Fibroblast of lung (primary cell): ENCODE data around the gene PEPD.

Experiments used
- CTCF ChIP-seq, 2 donors: IDR thresholded peaks in 1 of 2; conservative IDR thresholded peaks in 1 of 2; 1 replicate in 1 of 2; 2 replicates in 1 of 2; pipeline ENCODE4 v1.5.1; 2011 to 2012; ENCODE audit warnings: low read length in 2 of 2, control low read depth in 1 of 2, inconsistent platforms in 1 of 2, low read depth in 1 of 2, mild to moderate bottlenecking in 1 of 2
- EZH2 ChIP-seq: IDR thresholded peaks from 2 replicates; pipeline ENCODE4 v1.5.1; 2012; ENCODE audit warnings: low read length, control low read depth, mild to moderate bottlenecking; ENCODE audit errors: missing control alignments

GRCh38 chr19:33390908-33391630 is 130.5 kb downstream of the PEPD start:
- TF ChIP-seq CTCF (conservative IDR thresholded peaks at IDR 0.05 in 1 of 2, IDR thresholded peaks at IDR 0.05 in 1 of 2; ENCODE audit: low read depth in 1 of 2, low read length in 2 of 2) (no peak), EZH2 (no peak)
